T-helper 17 cell (primary cell): ENCODE measurements around the gene GOLGA1. TPM values are rescaled to one million over a fixed set of nuclear protein-coding genes. Genes with fewer than 3 reads are reported as not detected.
A peak's percentile ranks its signal among the peaks of the same experiment; 100 is the strongest.
"Not testable (repeated sequence)": the region's sequence is repeated elsewhere in the genome, so short reads cannot be mapped to it uniquely, and the experiment has no call there.

Source experiments
- ATAC-seq: fragments of 150-1000 bp; cut with Tn5 transposase; 2 replicates; pipeline ENCODE4 v1.10.0; 2021; ENCODE audit warnings: mild to moderate bottlenecking, moderate library complexity
- DNase-seq, 3 donors: peaks; one replicate each; pipeline versions ENCODE4 v3.0.0 to v3.0.0-alpha.2; 2020 to 2021
- H3K9me3 ChIP-seq: one replicate; pipeline ENCODE4 v1.7.0; 2013; ENCODE audit warnings: low read length, mild to moderate bottlenecking; ENCODE audit not compliant: control insufficient read depth, poor library complexity, severe bottlenecking
- H3K27ac Mint-ChIP-seq: one replicate; pipeline ENCODE4 v1.8.0; 2022; ENCODE audit warnings: mild to moderate bottlenecking, moderate library complexity, mixed read lengths
- H3K27me3 Mint-ChIP-seq: one replicate; pipeline ENCODE4 v1.8.0; 2022; ENCODE audit warnings: mixed read lengths
- H3K36me3 Mint-ChIP-seq: one replicate; pipeline ENCODE4 v1.8.0; 2022; ENCODE audit warnings: low read depth, mixed read lengths
- H3K4me1 Mint-ChIP-seq: one replicate; pipeline ENCODE4 v1.8.0; 2022; ENCODE audit warnings: mild to moderate bottlenecking, mixed read lengths
- H3K4me3 Mint-ChIP-seq: one replicate; pipeline ENCODE4 v1.8.0; 2022; ENCODE audit warnings: mild to moderate bottlenecking, moderate library complexity, mixed read lengths
- total RNA-seq, 4 donors: library from RNA in 2 of 4; stranded (reverse) in 2 of 4; gene quantifications; one replicate each; pipeline ENCODE4 v1.2.3 and lab custom pipeline; 2022 to 2026

GOLGA1 gene
- total RNA-seq, 2 donors from 2014 or later, result 21.1 to 28.6 TPM

- Mint-ChIP-seq H3K4me1 (peaks cover 23% of the 10 kb centered on the region), H3K27me3 (no peaks in the 10 kb centered on the region), H3K36me3 (peaks cover 4% of the 10 kb centered on the region), H3K27ac (peak overlapping the region; percentile 93), H3K4me3 (no peak overlapping the region)
- ATAC-seq (no peak), DNase-seq (no peak)
- no peaks in the 10 kb centered on the region for H3K9me3 ChIP-seq
Observed at GRCh38 chr9:124855566-124855943, 85.3 kb downstream of the GOLGA1 start.

DNA sequence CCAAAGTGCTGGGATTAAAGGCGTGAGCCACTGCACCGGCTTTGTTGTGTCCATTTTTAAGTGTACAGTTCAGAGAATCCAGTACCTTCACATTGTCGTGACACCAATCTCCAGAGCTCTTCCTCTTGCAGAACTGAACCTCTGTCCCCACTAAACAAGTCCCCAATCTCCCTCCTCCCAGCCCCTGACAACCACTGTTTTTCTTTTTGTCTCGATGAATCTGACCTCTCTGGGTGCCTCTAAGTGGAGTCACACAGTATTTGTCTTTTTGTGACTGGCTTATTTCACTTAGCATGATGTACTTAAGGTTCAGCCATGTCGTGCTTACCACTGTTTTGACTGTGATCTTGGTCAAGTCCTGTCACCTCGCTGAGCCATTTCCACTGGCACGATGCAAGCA lies 86.1 kb downstream of the GOLGA1 start:
- Mint-ChIP-seq H3K27me3 (no peaks in the 10 kb centered on the region), H3K36me3 (no peaks in the 10 kb centered on the region), H3K4me1 (peaks cover 16% of the 10 kb centered on the region), H3K27ac (peak overlapping the region; percentile 93), H3K4me3 (no peak overlapping the region)
- no peaks in the 10 kb centered on the region for H3K9me3 ChIP-seq
- no peak for ATAC-seq
- no peak for DNase-seq

- DNase-seq (no peak), ATAC-seq (no peak)
- H3K9me3 ChIP-seq, result no peaks in the 10 kb centered on the region
- Mint-ChIP-seq H3K4me1 (peaks cover 11% of the 10 kb centered on the region), H3K27me3 (no peaks in the 10 kb centered on the region), H3K27ac (peak overlapping the region; percentile 93), H3K36me3 (no peaks in the 10 kb centered on the region), H3K4me3 (no peak overlapping the region)
Observed at GRCh38 chr9:124854161-124854560, 86.7 kb downstream of the GOLGA1 start.

DNA sequence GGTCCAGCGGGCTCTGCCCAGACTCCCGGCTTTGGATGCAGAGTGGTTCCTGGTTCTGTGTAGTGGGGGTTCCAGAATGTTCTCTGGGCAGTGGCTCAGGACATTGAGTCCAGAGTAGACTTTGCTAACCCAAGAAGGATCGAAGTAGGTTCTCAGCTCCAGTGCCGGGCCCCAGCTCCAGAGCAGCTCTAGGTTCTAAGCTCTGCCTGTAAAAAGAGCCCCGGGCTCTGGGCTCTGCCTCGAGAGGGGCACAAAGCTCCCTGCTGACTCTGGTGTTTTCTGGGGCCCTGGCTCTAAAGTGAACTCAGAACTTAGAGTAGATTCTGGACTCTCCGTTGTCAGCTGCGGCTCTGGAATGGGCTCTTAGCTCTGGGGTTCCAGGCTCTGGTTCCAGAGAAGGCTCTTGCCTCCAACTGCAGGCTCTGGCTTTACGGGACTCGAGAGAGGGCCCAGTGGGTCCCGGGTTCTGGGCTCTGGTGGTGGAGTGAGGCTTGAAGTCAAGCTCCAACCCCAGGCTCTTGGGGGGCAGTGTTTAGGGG lies 87.2 kb downstream of the GOLGA1 start:
- ATAC-seq (no peak), DNase-seq (no peak)
- H3K9me3 ChIP-seq, result no peaks in the 10 kb centered on the region
- no peaks in the 10 kb centered on the region for H3K36me3 Mint-ChIP-seq
- peak overlapping the region; percentile 73 for H3K4me3 Mint-ChIP-seq
- peaks cover 11% of the 10 kb centered on the region for H3K4me1 Mint-ChIP-seq
- H3K27me3 Mint-ChIP-seq, result no peaks in the 10 kb centered on the region
- peak overlapping the region; percentile 93 for H3K27ac Mint-ChIP-seq

DNA sequence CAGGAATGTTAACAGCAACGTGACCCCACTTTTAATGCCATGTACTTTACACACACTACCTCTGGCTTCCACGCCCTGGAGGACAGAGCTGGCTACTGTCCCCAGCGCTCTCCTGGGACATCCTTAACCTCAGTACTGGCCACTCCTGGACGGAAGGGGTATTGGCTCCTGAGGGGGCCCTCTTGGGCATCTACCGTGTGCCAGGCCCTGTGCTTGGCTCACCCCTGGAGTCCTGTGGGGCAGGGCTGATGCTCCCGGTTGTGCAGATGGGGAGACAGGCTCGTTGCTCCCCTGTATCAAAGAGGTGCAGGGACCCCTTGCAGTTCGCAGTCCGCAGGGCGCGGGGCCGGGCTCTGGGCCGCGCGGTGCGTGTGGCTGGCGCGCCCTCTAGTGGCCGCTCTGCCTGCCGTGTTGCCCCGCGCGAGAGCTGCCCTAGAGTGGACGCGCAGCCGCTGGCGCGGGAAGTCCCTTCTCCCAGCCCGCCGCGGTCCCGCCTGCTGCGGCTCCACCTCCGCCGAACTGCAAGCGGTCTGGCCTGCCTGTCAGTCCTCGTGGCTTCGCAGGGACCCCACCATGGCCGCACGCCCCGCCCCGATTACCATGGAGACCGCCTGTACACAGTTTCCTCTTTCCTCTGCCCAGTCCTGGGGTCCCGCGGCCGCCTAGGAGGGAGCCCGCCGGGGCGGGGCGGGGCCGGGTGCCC lies 87.9 kb downstream of the GOLGA1 start, which contains the start of gene WDR38:
Gene WDR38, plus strand, starts transcription at position 632 of the 703 bp plus-strand sequence. CDS start 72 bp downstream, outside the sequence.
- DNase-seq (peak; percentile 83 to 89 (median 84)), ATAC-seq (peak; percentile 91)
- no peaks in the 10 kb centered on the region for H3K27me3 Mint-ChIP-seq
- peak within 1 kb of the TSS; percentile 93 for H3K27ac Mint-ChIP-seq
- H3K4me3 Mint-ChIP-seq, result peak within 1 kb of the TSS; percentile 73
- no peaks in the 10 kb centered on the region for H3K36me3 Mint-ChIP-seq
- H3K4me1 Mint-ChIP-seq, result peaks cover 11% of the 10 kb centered on the region
- H3K9me3 ChIP-seq, result no peaks in the 10 kb centered on the region

GRCh38 chr9:124852121-124852828 lies 88.6 kb downstream of the GOLGA1 start:
- no peaks in the 10 kb centered on the region for H3K36me3 Mint-ChIP-seq
- ATAC-seq, result no peak
- peak overlapping the region; percentile 93 for H3K27ac Mint-ChIP-seq
- no peak for DNase-seq
- H3K9me3 ChIP-seq, result no peaks in the 10 kb centered on the region
- H3K4me3 Mint-ChIP-seq, result peak overlapping the region; percentile 73
- peaks cover 5% of the 10 kb centered on the region for H3K27me3 Mint-ChIP-seq
- H3K4me1 Mint-ChIP-seq, result peaks cover 8% of the 10 kb centered on the region

DNA sequence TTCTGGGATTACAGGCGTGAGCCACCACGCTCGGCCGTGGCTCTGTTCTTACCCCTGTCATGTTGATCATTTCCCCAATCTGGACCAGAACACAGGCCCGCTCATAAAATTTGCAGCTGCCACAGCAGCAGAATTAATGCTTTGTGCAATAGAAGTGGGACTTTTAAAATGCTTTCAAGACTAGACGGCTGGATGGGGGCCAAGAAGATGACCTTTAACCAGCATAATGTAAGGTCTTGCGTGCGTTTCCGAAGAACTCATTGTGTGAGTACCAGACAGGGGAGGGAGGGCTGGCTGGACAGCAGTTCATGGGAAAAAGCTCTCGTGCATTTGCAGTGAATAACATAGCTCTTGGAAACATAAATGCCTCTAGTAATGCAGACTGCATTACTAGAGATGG lies 91.1 kb downstream of the GOLGA1 start:
- DNase-seq, result no peak
- no peaks in the 10 kb centered on the region for H3K9me3 ChIP-seq
- Mint-ChIP-seq H3K27ac (no peak overlapping the region), H3K36me3 (no peaks in the 10 kb centered on the region), H3K27me3 (peaks cover 5% of the 10 kb centered on the region), H3K4me3 (no peak overlapping the region), H3K4me1 (peaks cover 7% of the 10 kb centered on the region)
- no peak for ATAC-seq

DNA sequence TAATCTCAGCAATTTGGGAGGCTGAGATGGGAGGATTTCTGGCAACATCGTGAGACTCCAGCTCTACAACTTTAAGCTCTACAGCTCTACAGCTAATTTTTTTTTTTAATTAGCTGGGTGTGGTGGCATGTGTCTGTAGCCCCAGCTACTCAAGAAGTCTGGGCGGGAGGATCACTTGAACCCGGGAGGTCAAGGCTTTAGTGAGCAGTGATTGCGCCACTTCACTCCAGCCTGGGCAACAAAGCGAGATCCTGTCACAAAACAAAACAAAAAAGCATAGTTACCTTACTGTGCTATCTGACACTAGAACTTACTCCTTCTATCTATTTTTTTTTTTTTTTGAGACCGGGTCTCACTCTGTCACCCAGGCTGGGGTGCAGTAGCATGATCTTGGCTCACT lies 93.9 kb downstream of the GOLGA1 start:
- H3K4me1 Mint-ChIP-seq, result no peaks in the 10 kb centered on the region
- H3K9me3 ChIP-seq, result no peaks in the 10 kb centered on the region
- H3K27ac Mint-ChIP-seq, result no peak overlapping the region
- H3K4me3 Mint-ChIP-seq, result no peak overlapping the region
- ATAC-seq (no peak), DNase-seq (no peak)
- H3K36me3 Mint-ChIP-seq, result no peaks in the 10 kb centered on the region
- peaks cover 11% of the 10 kb centered on the region for H3K27me3 Mint-ChIP-seq

DNA sequence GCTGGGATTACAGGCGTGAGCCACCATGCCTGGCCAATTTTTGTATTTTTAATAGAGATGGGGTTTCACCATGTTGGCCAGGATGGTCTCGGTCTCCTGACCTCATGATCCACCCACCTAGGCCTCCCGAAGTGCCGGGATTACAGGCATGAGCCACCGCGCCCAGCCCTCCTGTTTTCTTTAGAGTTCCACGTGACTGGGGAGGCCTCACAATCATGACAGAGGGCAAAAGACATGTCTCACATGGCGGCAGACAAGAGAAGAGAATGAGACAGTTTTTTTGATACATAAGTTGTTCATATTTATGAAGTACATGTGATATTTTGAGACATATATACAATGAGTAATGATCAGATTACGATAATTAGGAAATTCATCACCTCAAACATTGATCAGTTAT lies 94.4 kb downstream of the GOLGA1 start:
- H3K4me1 Mint-ChIP-seq, DNase-seq, H3K9me3 ChIP-seq, H3K36me3 Mint-ChIP-seq, H3K4me3 Mint-ChIP-seq, ATAC-seq, H3K27ac Mint-ChIP-seq: not testable (repeated sequence)
- peaks cover 11% of the 10 kb centered on the region for H3K27me3 Mint-ChIP-seq

DNA sequence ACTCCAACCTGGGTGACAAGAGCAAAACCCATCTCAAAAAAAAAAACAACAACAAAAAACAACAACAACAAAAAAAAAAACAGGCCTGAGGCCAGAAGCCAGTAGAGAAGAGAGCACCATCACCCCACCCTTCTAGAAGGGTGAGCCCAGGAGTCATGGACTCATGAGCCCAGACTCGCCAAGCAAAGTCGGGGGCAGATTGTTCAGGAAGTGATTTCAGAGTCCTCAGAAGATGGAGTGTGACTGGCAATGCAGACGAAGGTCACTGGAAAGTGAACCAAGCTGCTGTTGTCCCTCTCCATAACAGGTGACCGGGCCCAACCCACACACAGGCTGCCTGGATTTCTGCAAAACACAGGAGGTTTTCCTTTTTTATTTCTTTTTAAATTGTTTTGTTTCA lies 96.6 kb downstream of the GOLGA1 start:
- Mint-ChIP-seq H3K36me3 (no peaks in the 10 kb centered on the region), H3K27ac (no peak overlapping the region), H3K4me1 (no peaks in the 10 kb centered on the region), H3K4me3 (no peak overlapping the region), H3K27me3 (peaks cover 15% of the 10 kb centered on the region)
- H3K9me3 ChIP-seq, result no peaks in the 10 kb centered on the region
- DNase-seq (no peak), ATAC-seq (no peak)

- ATAC-seq, result no peak
- no peaks in the 10 kb centered on the region for H3K36me3 Mint-ChIP-seq
Observed at GRCh38 chr9:124843456-124844034, 97.3 kb downstream of the GOLGA1 start.

GRCh38 chr9:124841075-124841821 lies 99.6 kb downstream of the GOLGA1 start:
- no peaks in the 10 kb centered on the region for H3K9me3 ChIP-seq
- no peak for DNase-seq

More at GRCh38 chr9:124843456-124844034, 97.3 kb downstream of the GOLGA1 start:
- no peak overlapping the region for H3K4me3 Mint-ChIP-seq
- no peaks in the 10 kb centered on the region for H3K9me3 ChIP-seq
- H3K4me1 Mint-ChIP-seq, result no peaks in the 10 kb centered on the region
- no peak overlapping the region for H3K27ac Mint-ChIP-seq
- DNase-seq, result no peak
- peaks cover 16% of the 10 kb centered on the region for H3K27me3 Mint-ChIP-seq

More at GRCh38 chr9:124841075-124841821, 99.6 kb downstream of the GOLGA1 start:
- H3K27ac Mint-ChIP-seq, result no peak overlapping the region
- H3K4me3 Mint-ChIP-seq, result no peak overlapping the region
- no peaks in the 10 kb centered on the region for H3K4me1 Mint-ChIP-seq
- no peaks in the 10 kb centered on the region for H3K36me3 Mint-ChIP-seq
- peaks cover 26% of the 10 kb centered on the region for H3K27me3 Mint-ChIP-seq
- ATAC-seq, result no peak
